Measurements from ENCODE around the gene ZACN.

Gene ZACN

DNA sequence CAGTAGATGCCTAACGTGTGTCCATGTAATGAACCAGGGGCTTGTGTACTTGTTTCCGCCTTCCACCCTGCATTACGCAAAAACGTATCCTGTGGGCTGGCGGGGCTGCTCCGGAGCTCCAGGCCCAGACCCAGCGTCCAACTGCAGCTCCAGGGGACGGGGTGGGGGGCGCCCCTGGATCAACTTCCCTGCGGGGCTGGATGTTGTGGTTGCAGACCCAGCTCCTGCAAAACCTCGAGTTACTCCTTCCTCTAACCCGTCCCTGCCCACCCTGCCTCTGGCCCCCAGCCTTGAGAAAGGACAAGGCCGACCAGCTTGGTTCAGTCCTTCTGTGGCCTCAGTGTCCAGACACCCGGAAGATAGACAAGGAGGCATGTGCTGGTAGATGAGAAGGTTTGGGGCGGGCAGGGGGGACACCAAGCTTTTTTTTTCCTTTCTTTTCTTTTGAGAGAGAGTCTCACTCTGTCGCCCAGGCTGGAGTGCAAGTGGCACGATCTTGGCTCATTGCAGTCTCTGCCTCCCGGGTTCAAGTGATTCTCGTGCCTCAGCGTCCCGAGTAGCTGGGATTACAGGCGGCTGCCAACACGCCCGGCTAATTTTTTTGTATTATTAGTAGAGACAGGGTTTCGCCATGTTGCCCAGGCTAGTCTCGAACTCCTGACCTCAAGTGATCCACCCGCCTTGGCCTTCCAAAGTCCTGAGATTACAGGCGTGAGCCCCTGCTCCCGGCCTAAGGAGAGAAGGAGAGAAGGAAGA, 25.3 kb downstream of the ZACN start:
- DNase-seq (ENCODE audit: low read depth), result no peak

DNA sequence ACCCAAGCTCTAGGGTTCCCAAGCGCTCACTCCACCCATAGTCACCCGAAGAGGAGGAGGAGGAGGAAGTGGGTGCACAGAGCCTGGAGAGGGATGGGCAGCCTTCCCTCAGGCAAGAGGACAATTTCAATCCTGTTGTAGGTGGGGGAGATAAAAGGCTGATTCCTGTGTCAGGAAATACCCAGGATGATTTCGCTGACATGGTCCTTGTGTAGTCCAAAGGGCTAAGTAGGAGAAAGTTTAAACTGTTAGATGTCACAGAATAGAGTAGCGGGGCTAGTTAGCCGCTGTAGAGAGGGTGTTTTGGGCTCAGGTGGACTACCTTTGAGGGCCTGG, 25.9 kb downstream of the ZACN start:
- no peak for DNase-seq (ENCODE audit: low read depth)

DNA sequence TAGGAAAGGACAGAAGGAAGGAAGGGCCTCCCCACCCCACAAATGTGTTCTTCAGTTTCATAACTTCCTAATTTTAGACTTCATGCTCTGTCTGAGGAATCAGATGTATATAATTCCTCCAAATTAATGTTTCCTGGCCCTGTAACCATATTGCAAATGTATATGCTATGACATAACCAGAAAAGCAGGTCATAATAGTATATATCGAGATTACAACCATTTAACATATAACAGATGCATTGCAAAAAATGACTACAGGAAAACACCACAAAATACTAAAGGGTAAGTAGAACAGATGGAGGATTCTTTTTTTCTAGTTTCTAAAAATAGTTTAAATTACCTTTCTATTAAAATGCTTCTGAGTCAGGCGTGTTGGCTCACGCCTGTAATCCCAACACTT, 27.7 kb downstream of the ZACN start:
- no peak for DNase-seq (ENCODE audit: low read depth)

DNA sequence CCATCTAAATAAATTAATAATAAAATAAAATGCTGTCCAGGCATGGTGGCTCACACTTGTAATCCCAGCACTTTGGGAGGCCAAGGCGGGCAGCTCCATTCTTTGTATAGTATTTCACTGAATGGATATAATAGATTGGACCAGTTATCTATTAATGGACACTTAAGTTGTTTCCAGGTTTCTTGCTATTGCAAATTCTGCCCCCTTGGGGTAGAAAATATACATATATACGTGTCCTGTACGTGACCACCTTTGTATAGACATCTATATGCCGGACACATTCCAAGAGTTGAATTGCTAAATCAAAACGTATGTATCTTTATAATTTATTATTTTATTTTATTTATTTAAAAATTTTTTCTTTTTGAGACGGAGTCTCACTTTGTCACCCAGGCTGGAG, 28.5 kb downstream of the ZACN start:
- no peak for DNase-seq (ENCODE audit: low read depth)

DNA sequence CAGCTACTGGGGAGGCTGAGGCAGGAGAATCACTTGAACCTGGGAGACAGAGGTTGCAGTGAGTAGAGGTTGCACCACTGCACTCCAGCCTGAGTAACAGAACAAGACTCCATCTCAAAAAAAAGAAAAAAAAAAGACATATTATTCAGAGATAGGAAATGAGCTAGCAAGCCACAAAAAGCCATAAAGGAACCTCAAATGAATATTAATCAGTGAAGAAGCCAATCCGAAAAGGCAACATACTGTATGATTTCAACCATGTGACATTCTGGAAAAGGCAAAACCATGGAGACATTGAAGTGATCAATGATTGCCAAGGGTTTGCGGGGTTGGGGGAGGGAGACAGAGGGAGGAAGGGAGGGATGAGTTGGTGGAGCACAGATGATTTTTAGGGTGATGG, 33.0 kb downstream of the ZACN start:
- DNase-seq (ENCODE audit: low read depth), result no peak

DNA sequence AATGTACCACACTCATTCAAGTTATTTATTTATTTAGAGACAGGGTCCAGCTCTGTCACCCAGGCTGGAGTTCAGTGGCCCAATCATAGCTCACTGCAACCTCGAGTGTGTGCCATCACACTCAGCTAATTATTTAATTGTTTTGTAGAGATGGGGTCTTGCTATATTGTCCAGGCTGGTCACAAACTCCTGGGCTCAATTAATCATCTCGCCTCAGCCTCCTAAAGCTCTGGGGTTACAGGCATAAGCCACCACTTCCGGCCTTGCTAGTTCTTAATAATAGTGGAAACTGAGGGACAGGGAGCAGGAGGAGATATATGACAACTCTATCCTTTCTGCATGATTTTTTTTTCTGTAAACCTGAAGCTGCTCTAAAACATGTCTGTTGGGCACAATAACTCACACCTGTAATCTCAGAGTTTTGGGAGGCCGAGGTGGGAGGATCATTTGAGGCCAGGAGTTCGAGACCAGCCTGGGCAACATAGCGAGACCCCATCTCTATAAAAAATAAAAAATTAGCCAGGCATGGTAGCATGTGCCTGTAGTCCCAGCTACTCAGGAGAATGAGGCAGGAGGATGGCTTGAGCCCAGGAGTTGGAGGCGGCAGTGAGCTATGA, 36.3 kb downstream of the ZACN start:
- no peak for DNase-seq (ENCODE audit: low read depth)

DNA sequence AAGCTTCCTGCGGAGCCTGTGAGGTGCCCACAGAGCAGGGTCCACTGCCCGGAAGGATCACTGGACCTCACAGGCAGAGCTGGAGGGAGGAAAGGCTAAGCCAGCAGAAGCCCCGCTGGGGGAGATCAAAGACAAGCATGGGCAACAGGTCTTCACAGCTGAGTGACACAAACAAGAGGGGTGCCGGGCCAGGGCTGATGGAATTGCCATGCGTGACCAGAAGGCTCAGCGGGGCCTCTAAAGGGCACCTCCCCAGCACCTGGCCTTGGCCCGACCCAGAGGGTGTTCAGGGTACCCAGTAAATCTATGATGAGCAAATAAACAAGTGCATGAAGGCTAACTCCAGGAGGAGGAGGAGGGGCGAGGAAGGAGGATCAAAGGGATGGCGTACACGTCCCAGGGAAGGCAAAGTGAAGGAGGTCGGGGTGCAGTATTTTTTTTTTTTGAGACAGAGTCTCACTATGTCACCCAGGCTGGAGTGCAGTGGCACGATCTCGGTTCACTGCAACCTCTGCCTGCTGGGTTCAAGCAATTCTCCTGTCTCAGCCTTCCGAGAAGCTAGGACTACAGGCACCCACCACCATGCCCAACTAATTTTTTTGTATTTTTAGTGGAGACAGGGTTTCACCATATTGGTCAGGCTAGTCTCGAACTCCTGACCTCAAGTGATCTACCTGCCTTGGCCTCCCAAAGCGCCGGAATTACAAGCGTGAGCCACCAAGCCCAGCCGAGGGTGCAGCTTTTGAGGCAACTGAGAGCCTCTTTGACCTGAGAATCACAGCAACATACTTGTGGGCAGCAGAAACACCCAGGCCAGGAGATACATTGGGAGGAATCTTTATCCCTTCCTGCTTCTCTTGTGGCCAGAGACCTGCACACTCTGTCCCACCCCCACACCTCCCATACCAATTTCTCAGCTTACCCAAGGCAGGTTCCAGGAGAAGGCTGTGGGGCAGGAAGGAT, 40.7 kb downstream of the ZACN start:
- no peak for DNase-seq (ENCODE audit: low read depth)

DNA sequence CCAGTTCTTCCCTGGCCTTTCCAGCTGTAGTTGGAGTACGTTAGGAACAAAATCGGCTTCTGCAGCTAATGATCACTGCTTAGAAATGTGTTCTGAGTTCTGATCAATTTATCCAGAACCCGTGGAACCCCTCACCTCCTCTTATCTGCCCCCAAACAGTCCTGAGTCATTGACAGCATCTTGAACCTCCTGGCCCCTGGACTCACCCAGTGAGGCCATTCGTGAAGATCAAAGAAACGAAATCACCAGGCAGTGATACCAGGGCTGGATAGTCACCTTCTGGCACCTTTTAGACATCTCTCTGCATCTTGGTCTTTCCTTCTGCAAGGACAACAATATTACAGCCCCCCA, 41.7 kb downstream of the ZACN start:
- no peak for DNase-seq (ENCODE audit: low read depth)

DNA sequence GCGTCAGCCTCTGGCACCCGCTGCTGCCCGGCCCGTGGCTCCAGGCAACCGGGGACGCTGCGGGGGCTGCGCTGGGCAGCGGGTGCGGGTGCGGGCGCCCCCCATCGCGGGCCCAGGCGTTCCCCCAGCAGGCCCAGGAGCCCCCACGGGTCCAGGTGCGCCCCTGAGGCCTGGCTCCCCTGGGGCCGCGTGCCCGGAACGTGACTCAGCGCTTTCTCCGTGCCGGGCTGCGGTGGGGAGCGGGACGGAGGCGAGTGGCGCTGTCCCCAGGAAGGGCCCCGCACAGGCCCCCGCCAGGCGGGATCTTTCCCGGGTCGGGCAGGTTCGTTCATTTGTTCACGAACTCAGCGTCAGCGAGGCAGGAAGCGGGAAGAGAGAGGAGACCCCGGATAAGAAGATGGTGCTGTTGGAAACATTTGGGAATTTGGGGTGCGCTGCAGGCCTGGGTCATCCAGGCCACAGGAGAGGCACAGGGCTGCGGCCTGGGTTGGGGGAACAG, 43.0 kb downstream of the ZACN start:
- DNase-seq (ENCODE audit: low read depth), result no peak

DNA sequence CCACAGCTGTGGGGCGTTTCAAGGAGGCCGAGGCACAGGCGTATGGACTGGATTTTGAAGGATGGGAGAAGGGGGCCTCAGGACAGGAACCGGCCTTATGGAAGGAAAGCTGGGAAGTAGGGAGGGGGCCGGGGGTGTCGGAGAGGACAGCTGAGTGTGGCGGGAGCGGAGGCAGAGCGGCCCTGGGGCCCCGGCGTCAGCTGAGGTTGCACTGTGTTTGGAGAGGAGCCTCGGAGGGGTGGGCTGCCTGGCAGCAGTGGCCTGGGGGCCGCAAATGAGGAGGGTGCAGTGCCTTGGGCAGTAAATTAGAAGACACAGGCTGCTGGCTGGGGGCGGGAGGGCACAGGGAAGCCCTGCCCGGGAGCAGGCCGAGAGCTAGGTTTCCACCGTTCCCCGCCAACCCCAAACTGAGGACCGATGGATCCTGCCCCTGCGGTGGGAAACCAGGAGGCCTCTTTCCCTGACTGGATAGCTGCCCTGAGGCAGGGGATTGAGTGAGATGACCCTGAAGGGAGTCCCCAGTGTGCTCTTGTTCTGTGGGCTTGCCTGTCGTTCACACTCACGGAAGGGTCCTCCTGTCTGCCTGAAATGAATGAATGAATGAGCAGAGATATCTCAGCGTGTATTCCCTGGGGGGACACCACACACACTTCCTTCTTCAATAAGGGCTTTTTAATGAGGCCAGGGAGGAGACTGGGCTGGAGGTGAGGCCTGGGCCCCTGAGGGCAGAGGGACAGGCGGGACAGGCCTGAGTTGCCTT, 43.6 kb downstream of the ZACN start:
- DNase-seq (ENCODE audit: low read depth), result no peak

DNA sequence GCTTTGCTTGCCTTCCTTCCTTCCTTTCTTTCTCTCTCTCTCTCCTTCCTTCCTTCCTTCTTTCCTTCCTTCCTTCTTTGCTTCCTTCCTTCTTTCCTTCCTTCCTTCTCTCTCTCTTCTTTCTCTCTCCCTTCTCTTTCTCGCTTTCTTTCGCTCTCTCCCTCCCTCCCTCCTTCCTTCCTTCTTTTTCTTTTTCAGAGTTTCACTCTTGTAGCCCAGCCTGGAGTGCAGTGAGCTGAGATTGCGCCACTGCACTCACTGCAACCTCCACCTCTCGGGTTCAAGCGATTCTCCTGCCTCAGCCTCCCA, 44.2 kb downstream of the ZACN start:
- DNase-seq (ENCODE audit: low read depth), result no peak

DNA sequence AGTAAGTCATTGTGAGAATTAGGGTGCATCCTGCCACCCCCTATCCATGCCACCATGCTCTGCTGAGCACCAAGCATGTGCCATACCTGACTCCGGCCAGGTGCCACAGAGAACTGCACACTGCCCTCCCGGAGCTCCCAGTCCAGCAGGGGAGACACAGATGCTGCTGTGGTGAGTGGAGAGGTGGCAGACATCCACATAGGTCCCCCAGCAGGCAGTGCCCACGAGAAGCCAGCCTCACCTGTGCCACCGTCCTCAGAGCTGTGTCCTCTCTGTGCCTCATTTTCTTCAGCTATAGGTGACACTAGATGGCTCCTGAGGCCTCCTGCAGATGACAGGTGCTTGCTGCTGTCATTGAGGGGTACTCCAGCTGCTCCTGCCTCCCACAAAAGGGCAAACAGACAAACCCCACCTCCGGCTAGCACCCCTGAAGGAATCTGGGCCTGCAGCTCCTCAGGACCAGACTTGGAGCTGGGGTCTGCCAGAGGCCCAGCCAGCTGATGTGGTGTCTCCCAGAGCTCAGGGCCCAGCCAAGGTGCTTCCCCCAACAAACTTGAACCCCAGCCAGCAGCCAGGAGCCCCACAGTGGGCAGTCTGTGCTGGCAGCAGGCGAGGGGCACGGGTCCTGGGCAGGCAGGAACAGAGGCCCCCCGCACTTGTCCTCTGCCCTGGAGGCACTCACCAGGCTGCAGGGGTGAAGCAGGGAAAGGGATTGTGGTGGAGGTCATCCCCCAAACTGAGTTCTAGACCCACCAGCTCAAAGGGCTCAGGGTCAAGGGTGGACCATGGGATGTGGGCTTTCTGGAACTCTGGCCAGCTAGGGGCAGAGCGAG, 45.0 kb downstream of the ZACN start:
- DNase-seq (ENCODE audit: low read depth), result no peak

DNA sequence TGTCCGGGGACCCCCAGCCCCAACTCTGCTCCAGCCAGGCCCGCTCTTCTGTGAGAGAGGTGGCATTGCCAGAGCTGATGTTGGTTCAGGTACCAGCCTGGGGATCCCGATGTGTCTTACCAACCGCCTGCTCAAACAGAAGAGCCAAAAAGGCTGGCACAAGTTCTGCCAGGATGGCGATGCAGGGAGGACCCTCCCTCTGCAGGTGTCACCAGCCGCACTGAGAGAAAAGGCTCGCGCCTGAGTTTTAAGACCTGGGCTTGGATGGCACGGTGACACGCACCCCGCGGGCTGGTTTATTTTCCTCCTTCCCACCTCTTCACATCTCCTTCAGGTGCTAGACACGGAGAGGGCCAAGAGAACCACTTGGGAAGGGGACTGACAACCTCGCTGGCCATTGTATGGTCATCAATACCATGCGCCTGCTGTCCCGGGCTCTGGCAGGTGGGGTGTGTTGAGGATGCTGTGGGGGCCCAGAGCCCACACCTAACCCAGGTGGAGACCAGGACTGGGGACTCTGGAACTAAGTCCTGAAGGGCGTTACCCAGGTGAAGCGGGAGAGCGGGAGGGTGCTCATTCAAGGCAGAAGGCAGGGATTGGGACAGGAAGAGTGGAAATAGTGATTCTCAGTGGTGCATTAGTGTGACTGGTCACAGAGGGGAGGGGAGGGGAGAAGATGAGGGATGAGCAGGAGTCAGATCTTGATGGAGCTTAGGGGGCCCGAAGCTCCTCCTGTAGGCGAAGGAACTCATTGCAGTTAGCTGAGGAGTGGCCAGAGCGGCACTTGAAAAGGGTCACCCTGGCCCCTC, 45.8 kb downstream of the ZACN start:
- DNase-seq (ENCODE audit: low read depth), result no peak

DNA sequence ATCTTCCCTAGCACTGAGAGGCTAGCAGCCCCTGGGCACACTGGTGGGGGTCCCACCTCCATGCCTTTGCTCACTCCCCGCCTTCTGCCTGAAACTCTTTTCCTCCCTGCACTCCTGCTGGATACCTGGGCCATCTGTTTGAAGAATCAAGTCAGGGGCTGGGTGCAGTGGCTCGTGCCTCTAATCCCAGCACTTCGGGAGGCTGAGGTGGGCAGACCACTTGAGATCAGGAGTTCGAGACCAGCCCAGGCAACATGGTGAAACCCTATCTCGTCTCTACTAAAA, 46.4 kb downstream of the ZACN start:
- DNase-seq (ENCODE audit: low read depth), result no peak

DNA sequence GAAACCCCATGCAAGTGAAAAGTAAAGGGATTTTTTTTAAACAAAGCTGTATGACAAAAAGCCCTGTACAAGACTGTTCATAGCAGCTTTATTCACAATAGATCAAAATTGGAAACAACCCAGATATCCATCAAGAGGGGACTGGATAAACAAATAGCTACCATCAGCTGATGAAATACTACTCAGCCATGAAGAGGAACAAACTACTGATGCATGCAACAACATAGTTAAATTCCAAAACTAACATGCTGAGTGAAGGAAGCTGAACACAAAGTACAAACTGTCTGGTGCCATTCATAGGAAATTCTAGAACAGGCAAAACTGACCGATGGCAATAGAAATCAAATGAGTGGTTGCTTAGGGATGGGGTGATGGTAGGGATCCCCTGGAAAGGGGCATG, 46.9 kb downstream of the ZACN start:
- DNase-seq (ENCODE audit: low read depth), result no peak

DNA sequence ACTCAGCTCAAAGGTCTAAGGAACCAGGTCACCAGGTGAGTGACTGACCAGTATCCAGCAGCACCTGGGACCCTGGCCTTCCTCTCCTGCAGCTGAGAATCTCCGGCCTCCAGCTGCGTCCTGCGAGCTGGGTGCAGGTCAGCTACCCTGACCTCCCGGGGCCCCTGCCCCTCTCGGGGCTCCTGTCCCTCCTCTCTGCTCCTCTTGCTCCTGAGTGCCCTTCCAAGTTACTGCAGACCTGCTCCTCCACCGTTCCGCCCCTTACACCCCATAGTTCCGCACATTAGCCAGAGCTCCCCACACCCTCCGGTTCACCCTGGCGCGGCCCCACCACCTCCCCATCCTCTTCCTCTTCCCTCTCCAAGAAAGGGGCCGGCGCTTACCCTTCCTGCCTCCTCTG, 51.5 kb downstream of the ZACN start:
- no peak for DNase-seq (ENCODE audit: low read depth)

DNA sequence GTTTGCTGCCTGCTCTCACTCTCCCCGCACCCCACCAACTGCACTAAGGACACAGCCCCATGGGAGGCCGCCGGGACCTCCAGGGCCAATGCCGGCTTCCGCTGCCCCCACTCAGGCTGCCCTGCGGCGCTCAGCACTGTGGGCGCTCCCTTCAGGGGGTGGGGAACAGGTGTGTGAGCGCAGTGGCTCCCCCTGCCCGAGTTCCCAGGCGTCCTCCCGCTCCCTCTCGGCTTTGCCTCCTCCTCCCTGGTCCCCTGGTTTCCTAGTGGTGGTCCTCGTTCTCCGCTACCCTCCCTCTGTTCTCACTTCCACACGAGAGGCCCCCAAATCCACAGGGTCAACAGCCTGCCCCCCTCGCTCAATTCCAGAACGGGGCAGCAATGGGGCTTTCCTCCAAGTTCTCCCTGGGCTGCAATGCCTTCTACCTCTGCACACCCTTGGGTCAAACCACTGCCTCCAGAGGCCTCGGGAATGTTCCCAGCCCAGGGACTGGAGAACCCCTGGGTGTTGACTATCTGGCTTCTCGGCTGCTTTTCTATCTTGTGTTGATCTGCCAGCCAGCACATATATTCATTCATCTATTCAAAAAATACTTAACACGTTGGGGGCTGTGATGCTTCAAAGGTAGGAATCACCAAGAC, 52.2 kb downstream of the ZACN start:
- no peak for DNase-seq (ENCODE audit: low read depth)

DNA sequence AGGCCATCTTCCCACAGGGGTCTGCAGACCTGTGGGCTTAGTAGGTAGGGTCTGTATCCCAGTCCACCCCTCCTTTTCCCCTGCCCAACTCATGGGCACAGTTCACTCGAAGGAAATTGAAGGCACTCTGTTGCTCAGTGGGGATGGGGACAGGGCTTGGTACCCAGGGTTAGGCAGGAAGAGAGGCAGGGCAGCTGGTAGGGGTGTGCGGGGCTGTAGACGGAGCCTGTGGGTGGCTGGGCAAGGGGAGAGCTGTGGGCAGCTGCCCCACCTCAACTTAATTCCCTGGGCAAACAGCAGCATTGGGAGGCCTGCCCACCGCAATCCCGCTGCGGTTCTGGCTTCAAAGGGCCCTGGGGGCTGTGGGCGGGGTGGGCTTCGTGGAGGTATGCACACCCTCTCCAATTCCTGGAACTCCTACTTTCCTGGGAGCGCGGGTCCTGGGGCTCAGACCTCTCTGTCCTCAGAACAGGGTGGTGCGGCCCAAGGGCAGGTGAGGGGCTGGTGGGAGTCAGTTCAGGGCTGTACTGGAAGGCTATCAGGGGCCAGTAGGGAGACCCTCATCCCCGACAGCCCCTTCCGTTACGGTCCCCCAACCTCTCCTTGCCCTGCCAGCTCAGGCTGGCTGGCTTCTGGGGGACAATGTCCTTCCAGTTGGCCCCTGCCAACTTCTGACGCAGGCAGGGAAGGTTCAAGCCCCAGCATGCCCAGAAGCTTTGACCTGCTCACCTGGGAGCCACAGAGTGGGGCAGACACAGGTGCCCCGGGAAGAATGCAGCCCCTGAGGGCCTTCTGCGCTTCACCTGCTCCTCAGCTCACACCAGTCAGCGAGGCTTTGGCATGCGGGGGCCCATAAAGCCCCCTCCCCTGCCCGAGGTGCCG, 53.0 kb downstream of the ZACN start:
- DNase-seq (ENCODE audit: low read depth), result no peak

All from stimulated activated CD8-positive, alpha-beta memory T cell treated with anti-CD3 and anti-CD28 coated beads, Interleukin-12 subunit alpha, Interleukin-12 subunit beta, amount 100 ng/mL, for 4 hours (primary cell).